Right renal cortex interstitium (tissue), 3 donors: ENCODE measurements around the gene IER5L. TPM values are rescaled to one million over a fixed set of nuclear protein-coding genes. Genes with fewer than 3 reads are reported as not detected.
"Not testable (repeated sequence)": the region's sequence is repeated elsewhere in the genome, so short reads cannot be mapped to it uniquely, and the experiment has no call there.

Source experiments
- DNase-seq, 3 donors: peaks; one replicate each; pipeline ENCODE4 v3.0.0-alpha.2; 2013; ENCODE audit warnings: low read depth in 3 of 3, low spot score in 2 of 3
- polyA plus RNA-seq, 3 donors: library from polyadenylated mRNA; unstranded; fragments of 120-200 nt; gene quantifications; one replicate each; pipeline ENCODE4 v1.2.1, GENCODE V29; 2013; ENCODE audit not compliant: insufficient read length in 3 of 3

IER5L gene
- polyA plus RNA-seq, 3 donors: 8.1 to 10.5 (median 9.0) TPM

DNA sequence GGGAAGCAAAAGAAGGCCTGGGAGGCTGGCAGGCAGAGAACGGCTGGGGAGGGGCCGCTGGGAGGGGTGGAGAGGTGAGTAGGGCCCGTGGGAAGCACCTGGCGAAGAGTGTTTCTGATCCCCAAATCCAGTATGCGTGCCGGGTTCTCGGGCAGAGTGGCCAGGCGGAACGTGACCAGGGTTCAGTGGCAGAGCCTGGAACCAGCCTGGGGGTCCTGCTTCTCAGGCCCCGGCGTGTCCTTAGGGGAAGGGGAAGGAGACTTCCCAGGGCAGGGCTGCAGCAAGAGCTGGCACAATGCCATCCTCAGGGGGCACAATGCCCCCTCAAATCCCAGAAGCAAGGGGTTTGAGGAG lies 25.5 kb upstream of the IER5L start:
- DNase-seq: no peak

DNA sequence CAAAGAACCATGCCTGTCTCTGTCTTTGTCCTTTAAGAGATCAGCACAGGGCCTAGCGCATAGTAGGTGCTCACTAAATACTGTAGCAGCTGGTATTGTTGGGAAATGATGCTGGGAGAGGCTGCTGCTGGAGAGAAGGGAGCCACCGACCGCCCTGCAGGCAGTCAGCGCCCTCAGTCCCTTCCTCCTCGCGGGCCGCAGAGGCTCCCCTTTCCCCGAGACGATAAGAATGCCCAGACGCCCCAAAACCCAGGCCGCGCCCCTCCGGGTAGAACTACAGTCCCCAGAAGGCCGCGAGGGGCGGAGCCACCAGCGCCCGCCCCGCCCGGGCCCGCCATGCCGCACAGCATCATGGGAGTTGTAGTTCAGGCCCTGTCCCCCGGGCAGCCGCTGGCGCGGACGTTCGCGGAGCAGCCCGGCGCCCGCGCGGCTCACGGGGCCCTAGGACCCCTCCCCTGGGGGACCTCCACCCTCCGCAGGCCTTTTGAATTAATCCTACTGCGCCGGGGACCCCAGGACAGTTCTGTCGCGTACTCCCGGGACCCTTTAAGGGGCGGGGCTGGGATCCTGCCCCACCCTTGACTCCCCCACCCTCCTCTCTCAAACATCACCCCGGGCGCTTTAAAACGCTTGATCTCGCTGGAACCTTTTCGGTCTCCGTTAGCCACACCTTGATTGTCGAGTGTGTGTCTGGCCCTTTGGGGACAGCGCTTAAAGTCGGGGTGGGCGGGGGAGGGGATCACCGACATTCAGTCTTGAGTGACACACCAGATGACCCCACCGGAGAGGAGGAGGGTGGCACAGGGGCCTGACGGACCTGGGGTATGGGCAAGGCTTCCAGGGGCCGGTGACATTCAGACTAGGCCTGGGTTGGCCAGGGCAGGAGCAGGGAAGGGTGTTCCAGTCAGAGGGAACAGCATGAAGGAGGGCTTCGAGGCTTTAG lies 24.8 kb upstream of the IER5L start:
- no peak for DNase-seq

- DNase-seq: no peak
These were observed 23.8 kb upstream of the IER5L start for GRCh38 chr9:129201866-129202265.

- no peak for DNase-seq
These were observed 23.2 kb upstream of the IER5L start for GRCh38 chr9:129201289-129201688.

DNA sequence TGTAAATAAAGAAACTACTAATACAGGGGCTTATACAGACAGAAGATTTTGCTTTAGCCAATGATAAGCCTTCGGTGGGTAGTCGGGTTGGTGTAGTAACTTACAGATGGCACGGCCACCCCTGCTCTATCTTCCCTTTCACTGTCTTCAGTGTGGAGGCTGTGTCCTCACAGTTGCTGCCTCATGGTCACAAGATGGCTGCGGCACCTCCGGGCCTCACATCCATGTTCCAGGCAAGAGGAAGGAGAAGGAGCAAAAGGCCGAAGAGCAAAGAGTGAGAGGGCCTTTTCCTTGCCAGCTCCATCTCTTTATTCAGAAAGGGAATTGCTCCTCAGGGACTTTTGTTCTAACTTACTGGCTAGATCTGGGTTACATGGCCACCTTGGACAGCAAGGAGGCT lies 22.2 kb upstream of the IER5L start:
- DNase-seq: no peak

- DNase-seq: no peak
These were observed 21.0 kb upstream of the IER5L start for GRCh38 chr9:129199044-129199435.

- DNase-seq: no peak
These were observed 20.4 kb upstream of the IER5L start for GRCh38 chr9:129198319-129199043.

- DNase-seq: no peak
These were observed 19.9 kb upstream of the IER5L start for GRCh38 chr9:129197978-129198318.

DNA sequence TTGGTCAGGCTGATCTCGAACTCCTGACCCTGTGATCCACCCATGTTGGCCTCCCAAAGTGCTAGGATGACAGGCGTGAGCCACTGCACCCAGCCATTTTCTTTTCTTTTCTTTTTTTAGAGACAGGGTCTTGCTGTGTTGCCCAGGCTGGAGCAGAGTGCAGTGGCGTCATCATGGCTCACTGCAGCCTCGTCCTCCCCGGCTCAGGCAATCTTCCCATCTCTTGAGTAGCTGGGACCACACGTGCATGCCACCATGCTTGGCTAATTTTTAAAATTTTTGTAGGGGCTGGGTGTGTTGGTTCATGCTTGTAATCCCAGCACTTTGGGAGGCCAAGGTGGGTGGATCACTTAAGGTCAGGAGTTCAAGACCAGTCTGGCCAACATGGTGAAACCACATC lies 19.0 kb upstream of the IER5L start:
- DNase-seq: not testable (repeated sequence)

- no peak for DNase-seq
These were observed 17.5 kb upstream of the IER5L start for GRCh38 chr9:129195606-129196005.

- DNase-seq: no peak
These were observed 16.2 kb upstream of the IER5L start for GRCh38 chr9:129194221-129194620.

DNA sequence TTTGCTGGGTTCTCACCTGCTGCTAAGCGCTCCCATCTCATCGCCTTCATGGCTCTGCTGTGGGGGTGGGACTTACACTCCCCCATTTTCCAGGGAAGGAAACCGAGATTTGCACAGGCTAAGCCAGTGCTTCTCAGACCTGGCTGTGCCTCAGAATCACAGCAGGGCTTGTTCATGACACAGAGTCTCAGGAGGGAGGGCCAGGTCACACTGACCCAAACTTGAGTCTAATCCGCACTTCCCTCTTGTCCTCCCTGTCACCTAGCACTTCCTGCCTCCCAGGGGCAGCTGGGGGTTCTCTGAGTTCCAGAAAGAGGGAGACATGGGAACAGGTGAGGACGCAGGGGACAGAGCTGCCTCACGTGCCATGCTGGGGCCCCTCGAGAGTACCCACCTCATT lies 15.6 kb upstream of the IER5L start:
- no peak for DNase-seq

DNA sequence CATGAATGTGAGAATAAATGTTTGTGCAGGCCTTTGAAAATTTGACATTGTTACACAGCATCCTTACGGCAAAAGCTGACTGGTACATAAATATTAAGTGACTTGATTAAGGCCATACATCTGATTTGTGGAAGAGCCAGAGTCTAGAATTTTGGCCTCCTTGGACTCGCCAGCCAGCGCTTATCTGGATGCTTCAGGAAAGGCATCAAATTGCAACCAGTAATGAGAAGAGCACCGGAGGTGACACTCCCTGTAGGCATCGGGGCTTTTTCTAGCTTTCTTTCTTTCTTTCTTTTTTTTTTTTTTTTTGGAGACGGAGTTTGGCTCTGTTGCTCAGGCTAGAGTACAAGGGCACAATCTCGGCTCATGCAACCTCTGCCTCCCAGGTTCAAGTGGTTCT lies 13.2 kb upstream of the IER5L start:
- no peak for DNase-seq

DNA sequence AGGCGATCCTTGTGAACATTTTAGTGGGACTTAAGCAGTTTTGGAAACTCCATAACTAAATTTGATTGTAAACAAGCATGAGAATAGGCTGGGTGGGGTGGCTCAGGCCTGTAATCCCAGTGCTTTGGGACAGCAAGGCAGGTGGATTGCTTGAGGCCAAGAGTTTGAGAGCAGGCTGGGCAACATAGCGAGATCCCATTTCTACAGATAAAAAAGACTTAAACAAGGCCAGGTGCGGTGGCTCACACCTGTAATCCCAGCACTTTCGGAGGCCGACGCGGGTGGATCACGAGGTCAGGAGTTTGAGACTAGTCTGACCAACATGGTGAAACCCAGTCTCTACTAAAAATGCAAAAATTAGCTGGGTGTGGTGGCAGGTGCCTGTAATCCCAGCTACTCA lies 11.9 kb upstream of the IER5L start:
- not testable (repeated sequence) for DNase-seq

DNA sequence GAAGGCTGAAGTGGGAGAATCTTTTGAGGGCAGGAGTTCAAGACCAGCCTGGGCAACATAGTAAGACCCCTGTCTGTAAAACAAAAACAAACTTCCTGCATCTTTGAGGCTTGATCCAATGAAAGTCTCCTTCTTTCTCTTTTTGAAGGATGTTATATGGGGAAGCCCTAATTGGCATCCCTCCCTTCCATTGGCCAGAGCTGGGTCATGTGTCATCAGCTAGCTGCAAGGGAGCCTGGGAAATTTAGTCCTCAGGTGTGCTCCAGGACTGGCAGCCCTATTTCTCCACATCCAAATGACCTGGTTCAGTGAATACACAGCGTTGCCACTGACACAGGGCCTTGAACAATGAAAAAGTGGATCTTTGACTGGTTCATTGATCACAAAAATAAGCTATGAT lies 9.0 kb upstream of the IER5L start:
- DNase-seq: no peak

DNA sequence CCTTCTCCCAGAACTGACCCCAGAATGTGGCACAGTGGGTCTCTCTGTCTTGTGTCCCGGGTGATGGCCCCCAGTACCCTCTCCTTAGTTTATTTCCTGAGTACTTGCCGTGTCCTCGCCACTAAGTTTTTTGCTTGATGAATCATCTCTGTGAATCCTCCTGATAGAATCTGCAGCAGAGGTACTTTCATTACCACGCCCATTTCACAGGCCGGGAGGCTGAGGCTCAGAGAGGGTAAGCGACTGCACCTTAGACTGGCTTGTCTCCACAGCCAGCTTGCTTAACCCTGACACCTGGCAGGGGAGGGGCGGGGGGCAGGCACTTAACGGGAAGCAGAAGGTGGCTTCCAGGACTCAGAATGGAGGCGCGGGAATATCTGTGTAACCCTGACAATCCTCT lies 7.9 kb upstream of the IER5L start:
- no peak for DNase-seq

- no peak for DNase-seq
These were observed 7.3 kb upstream of the IER5L start for GRCh38 chr9:129185402-129185801.

DNA sequence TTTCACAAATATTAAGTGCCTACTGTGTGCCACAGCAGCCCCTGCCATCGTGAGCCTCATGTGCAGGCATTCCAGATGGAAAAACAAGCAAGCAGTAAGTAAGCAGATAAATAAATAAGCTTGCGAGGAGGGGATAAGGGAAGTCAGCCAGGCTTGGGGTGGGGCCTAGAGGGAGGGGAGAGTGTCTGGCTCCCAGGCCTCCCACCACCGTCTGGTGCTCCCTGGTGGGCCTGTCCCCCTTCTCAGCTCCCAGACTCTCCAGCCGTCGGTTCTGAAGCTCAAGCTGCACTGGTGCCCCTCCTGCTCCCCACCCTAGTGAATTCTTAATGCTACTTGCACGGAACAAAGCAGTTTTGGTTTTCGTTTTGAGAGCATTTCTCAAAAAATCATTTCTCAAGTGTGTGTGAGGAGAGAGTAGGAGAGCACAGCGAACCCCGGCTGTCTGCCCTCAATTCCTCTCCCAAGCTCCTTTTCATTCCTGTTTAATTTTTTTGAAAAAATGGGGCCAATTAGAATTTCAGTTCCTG lies 6.6 kb upstream of the IER5L start:
- no peak for DNase-seq

- no peak for DNase-seq
These were observed 6.1 kb upstream of the IER5L start for GRCh38 chr9:129184219-129184524.

DNA sequence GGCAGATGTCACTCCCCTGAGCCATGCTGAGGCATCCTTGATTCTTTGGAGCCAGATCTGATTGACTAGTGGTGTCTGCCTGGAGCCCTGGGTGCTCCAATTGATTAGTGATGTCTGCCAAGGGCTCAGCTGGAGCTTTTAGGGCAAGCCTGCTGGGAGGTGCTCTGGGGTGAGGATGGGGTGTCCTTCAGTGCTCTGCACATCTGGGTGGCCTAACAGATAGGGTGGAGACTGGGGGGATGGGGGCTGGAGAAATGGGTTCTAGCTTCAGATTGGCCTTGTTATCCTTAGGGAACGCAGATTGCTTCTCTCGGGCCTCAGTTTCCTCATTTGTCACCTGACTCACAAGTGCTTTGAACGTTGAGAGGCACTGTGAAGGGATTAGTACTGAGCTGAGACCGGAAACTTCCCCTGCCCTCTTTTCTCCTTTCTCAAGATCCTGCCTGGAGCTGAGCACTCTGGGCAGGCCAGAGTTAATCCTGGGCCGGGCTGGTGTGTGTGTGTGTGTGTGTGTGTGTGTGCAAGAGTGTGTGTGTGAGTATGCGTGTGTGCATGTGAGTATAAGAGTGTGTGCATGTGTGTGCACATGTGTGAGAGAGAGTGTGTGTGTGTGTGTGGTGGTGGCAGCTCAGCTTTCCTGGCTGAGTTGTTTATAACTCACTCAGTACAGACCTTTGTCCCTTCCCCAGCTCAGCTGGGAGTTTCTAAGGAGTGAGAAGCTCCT lies 5.6 kb upstream of the IER5L start:
- DNase-seq: no peak
